Tibial nerve (tissue), 3 donors: ENCODE measurements around the gene STK10.

ENCODE experiments used
- EP300 ChIP-seq, 2 donors: sonication (generic); formaldehyde crosslinking; IDR thresholded peaks; one replicate each; pipeline ENCODE4 v1.6.1; 2017; ENCODE audit warnings: antibody characterized with exemption in 2 of 2, mild to moderate bottlenecking in 1 of 2
- POLR2A ChIP-seq, 2 donors: fragments of 450-650 bp; IDR thresholded peaks; one replicate each; pipeline ENCODE4 v1.6.1; 2017; ENCODE audit warnings: antibody characterized with exemption in 2 of 2, mild to moderate bottlenecking in 2 of 2, moderate library complexity in 2 of 2

DNA sequence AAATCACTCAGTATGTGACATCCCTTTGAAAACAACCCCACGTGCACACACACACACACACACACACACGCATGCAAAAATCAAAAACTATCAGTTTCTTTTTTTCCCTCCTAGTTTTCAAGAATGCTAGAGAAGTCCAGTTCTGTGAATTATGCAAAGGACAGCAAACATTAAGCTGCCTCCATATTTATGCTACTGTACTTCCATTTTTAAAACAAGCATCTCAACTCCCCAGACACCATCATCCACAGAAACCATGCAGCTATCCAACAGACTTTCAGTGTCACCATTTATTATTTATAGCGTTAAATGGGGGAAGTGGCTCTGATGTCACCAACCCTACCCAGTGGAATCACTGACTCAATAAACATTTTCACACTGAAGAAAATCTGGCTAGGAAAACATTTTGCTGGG lies 183.2 kb downstream of the STK10 start:
- TF ChIP-seq POLR2A (IDR thresholded peaks at IDR 0.05) (no peak), EP300 (IDR thresholded peaks at IDR 0.05) (no peak)
